Glutamatergic neuron (in vitro differentiated cells): ENCODE measurements around the gene JPH3. TPM values are rescaled to one million over a fixed set of nuclear protein-coding genes. Genes with fewer than 3 reads are reported as not detected.

Experiments
- DNase-seq: peaks from one replicate; pipeline ENCODE4 v3.0.0; 2022
- H3K27ac Mint-ChIP-seq: one replicate; pipeline ENCODE4 v1.8.0; 2020; ENCODE audit warnings: mild to moderate bottlenecking, mixed read lengths, inconsistent platforms; ENCODE audit not compliant: unreplicated experiment
- H3K27me3 Mint-ChIP-seq: one replicate; pipeline ENCODE4 v1.8.0; 2020; ENCODE audit warnings: mild to moderate bottlenecking, moderate library complexity, mixed read lengths, inconsistent platforms; ENCODE audit not compliant: unreplicated experiment
- H3K36me3 Mint-ChIP-seq: one replicate; pipeline ENCODE4 v1.8.0; 2020; ENCODE audit warnings: mild to moderate bottlenecking, mixed read lengths, inconsistent platforms; ENCODE audit not compliant: unreplicated experiment
- H3K4me1 Mint-ChIP-seq: one replicate; pipeline ENCODE4 v1.8.0; 2020; ENCODE audit warnings: mild to moderate bottlenecking, low read depth, mixed read lengths, inconsistent platforms; ENCODE audit not compliant: unreplicated experiment
- H3K4me3 Mint-ChIP-seq: one replicate; pipeline ENCODE4 v1.8.0; 2020; ENCODE audit warnings: mild to moderate bottlenecking, mixed read lengths, inconsistent platforms; ENCODE audit not compliant: unreplicated experiment
- H3K9me3 Mint-ChIP-seq: one replicate; pipeline ENCODE4 v1.8.0; 2020; ENCODE audit warnings: mild to moderate bottlenecking, moderate library complexity, mixed read lengths, inconsistent platforms; ENCODE audit not compliant: unreplicated experiment
- long read RNA-seq: library from polyadenylated mRNA; unstranded; transcript quantifications from one replicate; pipeline ENCODE4 v2.0.0, GENCODE V29; 2020; ENCODE audit not compliant: unreplicated experiment
- total RNA-seq: library from RNA; stranded (reverse); fragmentation: NEBNext Ultra II Directional; extraction: Animal tissue kit (Norgen Biotek cat#: 25700); gene quantifications from one replicate; pipeline ENCODE4 v1.2.1, GENCODE V29; 2021; ENCODE audit not compliant: unreplicated experiment
- TF ChIP-seq, protein P1 (sequence below): fragments of 200-600 bp; sonication (generic); IDR thresholded peaks from one replicate; pipeline ENCODE4 v1.5.0; 2021; ENCODE audit not compliant: partially characterized antibody, unreplicated experiment

Gene JPH3
- total RNA-seq, result 10.5 TPM
- long read RNA-seq, partial matches to known transcripts, result 0 of 1 reads
- long read RNA-seq, other reads (novel, unspliced or antisense), result 1 of 1 reads

- no peaks in the 10 kb centered on the region for H3K36me3 Mint-ChIP-seq
- peak within 1 kb of the TSS; percentile 48 for H3K27ac Mint-ChIP-seq
- H3K4me1 Mint-ChIP-seq, result peaks cover 10% of the 10 kb centered on the region
- peaks cover 20% of the 10 kb centered on the region for H3K27me3 Mint-ChIP-seq
- peaks cover 12% of the 10 kb centered on the region for H3K9me3 Mint-ChIP-seq
- peak within 1 kb of the TSS; percentile 90 for H3K4me3 Mint-ChIP-seq
- TF ChIP-seq, protein P1, sequence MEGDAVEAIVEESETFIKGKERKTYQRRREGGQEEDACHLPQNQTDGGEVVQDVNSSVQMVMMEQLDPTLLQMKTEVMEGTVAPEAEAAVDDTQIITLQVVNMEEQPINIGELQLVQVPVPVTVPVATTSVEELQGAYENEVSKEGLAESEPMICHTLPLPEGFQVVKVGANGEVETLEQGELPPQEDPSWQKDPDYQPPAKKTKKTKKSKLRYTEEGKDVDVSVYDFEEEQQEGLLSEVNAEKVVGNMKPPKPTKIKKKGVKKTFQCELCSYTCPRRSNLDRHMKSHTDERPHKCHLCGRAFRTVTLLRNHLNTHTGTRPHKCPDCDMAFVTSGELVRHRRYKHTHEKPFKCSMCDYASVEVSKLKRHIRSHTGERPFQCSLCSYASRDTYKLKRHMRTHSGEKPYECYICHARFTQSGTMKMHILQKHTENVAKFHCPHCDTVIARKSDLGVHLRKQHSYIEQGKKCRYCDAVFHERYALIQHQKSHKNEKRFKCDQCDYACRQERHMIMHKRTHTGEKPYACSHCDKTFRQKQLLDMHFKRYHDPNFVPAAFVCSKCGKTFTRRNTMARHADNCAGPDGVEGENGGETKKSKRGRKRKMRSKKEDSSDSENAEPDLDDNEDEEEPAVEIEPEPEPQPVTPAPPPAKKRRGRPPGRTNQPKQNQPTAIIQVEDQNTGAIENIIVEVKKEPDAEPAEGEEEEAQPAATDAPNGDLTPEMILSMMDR, result no peak
- peak; percentile 48 for DNase-seq
These were observed at the start of gene JPH3 for GRCh38 chr16:87602001-87602775. JPH3 (plus strand) TSS chr16:87602508; CDS start chr16:87603147, 639 bp downstream.

DNA sequence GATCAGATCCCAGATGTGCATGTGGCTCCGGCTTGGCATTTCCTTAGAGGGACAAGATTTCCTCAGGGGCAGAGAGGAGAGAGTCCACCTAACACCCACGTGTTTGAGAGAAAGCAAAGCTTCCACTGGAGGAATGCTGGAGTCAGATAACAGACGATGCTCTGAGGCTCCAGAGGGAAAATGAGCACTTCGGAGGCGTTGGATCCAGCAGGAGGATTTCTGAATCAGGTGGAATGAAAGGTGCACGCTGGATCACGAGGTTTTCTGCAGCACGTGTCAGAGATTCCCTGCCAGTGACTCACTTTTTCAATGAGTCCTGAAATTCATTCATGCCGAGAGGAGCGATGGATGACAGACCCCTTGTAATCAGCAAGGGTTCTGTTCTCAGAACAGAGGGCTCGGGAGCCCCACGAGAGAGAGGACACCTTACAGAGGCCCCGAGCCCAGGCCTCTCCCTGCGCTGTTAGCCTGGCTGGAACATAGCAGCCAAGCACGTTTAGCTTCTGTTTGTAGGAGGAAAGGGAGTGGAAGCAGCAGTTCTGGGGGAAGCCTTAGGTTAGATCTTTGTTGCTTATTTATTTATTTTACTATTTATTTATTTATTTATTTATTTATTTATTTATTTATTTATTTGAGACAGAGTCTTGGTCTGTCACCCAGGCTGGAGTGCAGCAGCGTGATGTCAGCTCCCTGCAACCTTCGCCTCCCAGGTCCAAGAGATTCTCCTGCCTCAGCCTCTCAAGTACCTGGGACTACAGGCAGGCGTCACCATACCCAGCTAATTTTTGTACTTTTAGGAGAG is 49.3 kb upstream of the JPH3 start:
- Mint-ChIP-seq H3K4me1 (no peaks in the 10 kb centered on the region), H3K9me3 (peaks cover 7% of the 10 kb centered on the region), H3K27ac (no peak overlapping the region), H3K27me3 (peaks cover 14% of the 10 kb centered on the region), H3K36me3 (peaks cover 6% of the 10 kb centered on the region), H3K4me3 (no peak overlapping the region)
- TF ChIP-seq, protein P1, result no peak
- no peak for DNase-seq

GRCh38 chr16:87554754-87555427 is 47.4 kb upstream of the JPH3 start:
- peaks cover 6% of the 10 kb centered on the region for H3K36me3 Mint-ChIP-seq
- no peak for DNase-seq
- TF ChIP-seq, protein P1, result no peak
- peaks cover under 1% of the 10 kb centered on the region for H3K4me1 Mint-ChIP-seq
- H3K4me3 Mint-ChIP-seq, result no peak overlapping the region
- no peak overlapping the region for H3K27ac Mint-ChIP-seq
- H3K27me3 Mint-ChIP-seq, result peaks cover 15% of the 10 kb centered on the region
- H3K9me3 Mint-ChIP-seq, result peaks cover 5% of the 10 kb centered on the region

DNA sequence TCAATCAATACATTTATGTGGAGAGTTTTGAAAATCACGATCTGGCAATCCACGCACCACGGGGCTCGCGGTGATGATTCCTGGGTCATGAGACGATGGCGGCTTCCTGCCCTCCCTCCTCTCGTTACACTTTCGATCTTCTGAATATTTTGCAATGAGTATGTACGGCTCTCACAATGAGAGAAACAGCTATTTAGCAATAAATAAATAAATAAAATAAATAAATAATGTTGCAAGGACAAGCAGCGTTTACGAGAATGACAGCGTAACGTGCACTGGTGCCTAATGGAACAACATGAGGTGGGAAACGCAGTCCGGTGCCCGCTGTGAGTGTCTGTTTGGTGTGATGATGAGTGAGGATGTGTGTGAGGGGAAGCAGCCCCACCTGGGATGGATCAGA is 46.7 kb upstream of the JPH3 start:
- TF ChIP-seq, protein P1, result no peak
- H3K27ac Mint-ChIP-seq, result no peak overlapping the region
- no peak overlapping the region for H3K4me3 Mint-ChIP-seq
- H3K27me3 Mint-ChIP-seq, result peaks cover 14% of the 10 kb centered on the region
- peaks cover 6% of the 10 kb centered on the region for H3K36me3 Mint-ChIP-seq
- H3K9me3 Mint-ChIP-seq, result peaks cover 4% of the 10 kb centered on the region
- DNase-seq, result no peak
- peaks cover 1% of the 10 kb centered on the region for H3K4me1 Mint-ChIP-seq
